GM19468 (cell line): ENCODE results near the gene MYO3B.
"Not testable (repeated sequence)": the region's sequence is repeated elsewhere in the genome, so short reads cannot be mapped to it uniquely, and the experiment has no call there.

Source experiments
- ATAC-seq: cut with Tn5 transposase; IDR thresholded peaks from one replicate; pipeline ENCODE4 v1.9.1; 2021; ENCODE audit warnings: mild to moderate bottlenecking, moderate library complexity, moderate number of reproducible peaks; ENCODE audit not compliant: unreplicated experiment; ENCODE audit errors: extremely low read depth

The MYO3B gene

DNA sequence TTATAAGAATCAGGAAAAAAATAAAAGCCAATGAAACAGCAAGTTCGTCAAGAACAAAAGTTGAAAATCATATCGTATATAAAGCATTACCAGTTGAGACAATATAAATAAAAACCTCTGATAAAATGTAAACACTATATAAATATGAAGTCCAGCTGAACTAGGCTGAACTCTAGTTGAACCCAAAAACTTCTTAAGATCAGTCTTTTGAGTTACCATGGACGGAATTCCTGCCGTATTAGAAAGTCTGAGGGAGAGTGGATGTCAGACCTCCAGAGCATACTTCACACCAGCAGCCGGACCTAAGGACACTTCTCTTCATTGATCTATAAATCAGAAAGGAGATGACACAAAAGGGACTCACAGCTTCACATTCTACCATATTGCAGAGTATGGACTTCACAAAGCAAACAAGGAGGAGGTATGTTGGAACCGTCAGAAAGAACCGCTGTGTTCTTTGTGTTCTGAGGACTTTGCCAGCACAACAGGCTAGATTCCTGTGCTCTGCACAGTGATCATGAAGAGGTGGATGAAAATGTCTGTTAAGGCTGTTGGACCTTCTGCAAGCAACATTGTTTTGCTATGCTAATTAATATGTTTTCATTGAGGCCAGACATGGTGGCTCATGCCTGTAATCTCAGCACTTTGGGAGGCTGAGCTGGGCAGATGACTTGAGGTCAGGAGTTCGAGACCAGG lies 469.9 kb downstream of the MYO3B start:
- no peak for ATAC-seq

DNA sequence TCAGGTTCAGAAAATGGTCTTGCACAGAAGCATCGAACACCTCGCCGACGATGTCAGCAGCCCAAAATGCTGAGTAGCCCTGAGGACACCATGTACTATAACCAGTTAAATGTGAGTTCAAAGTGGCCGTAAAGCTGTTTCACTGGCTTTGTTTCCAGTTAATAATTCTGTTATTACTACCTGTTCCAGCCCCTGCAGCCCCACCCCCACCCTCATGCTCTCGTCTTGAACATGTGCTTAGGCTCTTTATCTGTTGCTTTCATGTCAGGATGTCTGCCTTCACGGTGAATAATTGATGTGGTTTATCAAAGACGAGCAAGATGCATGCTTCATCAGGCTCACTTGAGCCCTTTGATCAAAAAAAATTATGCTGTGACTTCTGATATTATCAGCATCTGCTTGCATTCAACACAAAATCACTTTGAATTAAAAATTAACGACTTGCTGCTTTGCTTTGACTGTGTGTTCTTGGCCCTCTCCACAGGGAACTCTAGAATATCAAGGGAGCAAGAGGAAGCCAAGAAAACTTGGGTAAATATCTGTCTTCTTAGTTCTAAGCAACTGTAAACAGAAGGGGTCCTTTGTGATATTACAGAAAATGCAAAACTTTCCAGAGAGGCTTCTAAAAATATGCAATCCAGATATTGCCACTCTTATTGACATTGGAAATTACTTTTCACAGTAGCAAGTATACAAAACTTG lies 473.8 kb downstream of the MYO3B start:
- no peak for ATAC-seq

DNA sequence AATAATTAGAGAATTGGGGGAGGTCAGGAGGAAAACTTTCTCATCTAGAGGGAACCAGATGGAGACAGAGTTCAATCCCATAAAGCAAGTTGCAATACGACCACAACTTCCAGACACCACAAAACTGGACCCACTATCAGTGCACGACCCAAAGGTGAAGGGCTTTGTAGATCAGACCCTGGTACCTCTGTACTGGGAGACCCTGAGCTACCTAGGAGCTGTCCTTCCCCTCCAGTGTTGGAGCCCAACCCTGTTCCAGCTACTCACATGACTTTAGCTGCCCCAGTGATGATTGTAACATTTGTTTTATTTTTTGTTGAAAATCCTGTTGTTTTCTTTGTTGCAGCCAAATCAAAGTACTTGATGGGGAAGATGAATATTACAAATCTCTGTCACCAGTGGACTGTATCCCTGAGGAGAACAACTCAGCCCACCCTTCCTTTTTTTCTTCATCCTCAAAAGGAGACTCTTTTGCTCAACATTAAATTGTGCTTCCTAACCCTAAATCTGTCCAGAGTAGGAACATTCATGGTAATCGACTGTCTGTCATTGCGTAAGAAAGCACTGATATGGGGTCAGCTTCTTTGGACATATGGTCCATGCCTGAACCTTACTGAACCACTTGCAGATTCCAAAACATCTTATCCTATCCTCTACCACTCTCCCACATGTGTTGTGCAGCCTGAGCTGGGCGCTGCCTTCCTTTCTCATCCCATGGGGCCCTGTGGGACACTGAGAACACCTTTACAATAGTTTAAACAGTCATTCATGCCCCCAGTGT lies 474.9 kb downstream of the MYO3B start:
- ATAC-seq, result no peak

DNA sequence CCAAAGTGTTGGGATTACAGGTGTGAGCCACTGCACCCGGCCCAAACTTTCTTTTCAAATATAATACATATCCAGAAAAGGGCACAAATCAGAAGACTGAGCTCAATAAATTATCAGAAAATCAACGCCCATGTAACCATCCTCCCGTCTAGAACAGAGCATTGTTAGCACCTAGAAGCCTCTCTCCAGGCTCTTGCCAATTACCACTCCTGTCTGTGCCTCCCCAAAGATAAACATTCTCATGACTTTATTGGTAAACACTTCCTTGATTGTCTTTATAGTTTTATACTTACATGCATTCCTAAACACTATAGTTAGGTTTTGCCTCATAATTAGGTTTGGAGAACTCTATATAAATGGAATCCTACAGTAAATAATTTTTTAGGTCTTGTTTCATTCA lies 478.7 kb downstream of the MYO3B start:
- no peak for ATAC-seq

DNA sequence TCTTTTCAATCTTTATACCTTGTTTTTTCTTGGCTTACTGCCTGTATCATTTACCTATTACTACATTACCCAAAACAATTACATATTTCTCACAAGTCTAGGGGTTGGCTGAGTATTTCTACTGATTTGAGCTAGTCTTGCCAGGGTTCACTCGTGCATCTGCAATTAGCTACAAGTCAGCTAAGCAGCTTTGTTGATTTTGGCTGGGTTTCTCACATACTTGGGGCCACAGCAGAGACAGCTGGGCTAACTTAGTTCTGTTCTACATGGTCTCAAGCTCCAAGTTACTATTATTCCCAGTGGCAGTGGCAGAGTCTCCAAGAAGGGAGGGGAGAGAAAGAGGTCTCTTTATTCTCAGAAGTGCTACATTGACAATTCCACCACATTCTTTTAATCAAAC lies 482.5 kb downstream of the MYO3B start:
- ATAC-seq, result no peak

DNA sequence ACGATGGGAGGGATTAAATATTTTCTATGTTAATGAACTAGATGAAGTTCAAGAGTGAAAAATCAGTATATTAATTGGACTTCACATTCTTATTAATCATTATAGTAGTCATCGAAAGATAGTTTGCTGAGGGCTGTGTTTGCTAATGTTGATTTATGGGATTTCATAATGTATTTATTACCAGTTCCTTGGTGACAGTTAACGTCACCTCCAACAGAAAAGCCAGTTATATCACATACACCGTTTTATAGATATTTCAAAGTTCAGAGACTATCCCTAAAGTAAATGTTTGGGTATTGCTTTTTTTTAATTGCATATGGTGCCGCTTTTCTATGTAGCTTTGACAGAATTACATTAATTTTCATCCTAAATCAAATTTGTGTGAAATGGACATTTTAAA lies 487.8 kb downstream of the MYO3B start:
- ATAC-seq, result no peak

DNA sequence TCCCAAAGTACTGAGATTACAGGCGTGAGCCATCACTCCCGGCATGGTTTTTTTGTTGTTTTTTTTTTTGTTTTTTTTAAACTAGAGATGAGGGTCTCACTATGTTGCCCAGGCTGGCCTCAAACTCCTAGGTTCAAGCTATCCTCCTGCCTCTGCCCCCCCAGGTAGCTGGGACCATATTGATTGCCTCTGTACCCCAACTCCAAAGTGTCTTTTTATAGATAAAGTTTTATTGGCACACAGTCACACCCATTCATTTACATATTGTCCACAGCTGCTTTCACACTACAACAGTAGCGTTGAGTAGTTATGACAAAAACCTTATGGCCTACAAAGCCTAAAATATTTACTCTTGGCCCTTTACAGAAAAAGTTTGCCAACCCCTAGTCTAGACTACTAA lies 492.0 kb downstream of the MYO3B start:
- ATAC-seq, result no peak

DNA sequence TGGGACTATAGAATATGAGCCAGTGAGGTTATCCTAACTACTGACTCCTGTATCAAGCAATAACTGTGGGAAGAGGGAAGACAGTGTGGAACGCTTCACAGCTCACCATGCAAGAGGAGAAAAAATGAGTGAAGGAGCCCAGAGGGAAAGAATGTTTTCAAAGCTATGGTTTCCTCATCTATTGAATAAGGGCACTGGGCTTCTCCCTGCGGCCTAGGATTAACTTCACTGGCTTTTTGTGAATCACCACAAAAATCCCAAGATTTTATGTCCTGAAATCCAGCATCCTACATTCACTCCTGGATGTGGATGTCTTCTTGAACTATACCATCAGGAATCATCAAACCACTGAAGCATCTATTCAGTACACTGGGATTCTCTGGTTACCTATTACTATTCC lies 492.7 kb downstream of the MYO3B start:
- ATAC-seq, result no peak

DNA sequence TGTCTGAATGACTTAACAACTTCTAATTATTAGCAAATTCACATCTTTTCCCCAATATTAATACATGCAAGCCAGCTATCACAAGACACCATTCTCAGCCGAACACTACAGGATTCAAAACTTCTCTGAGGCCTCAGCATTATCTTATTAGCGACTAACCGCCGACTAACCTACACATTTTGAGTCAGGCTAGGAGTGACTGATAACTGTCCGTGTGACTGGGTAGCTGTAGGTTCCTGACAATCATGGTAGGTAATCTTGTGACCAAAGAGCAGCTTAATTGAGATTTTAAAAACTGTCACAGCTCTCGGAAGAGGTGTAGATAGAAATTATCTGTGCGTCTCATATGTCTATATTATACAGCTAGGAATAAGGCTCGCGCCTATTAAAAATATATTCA lies 493.1 kb downstream of the MYO3B start:
- no peak for ATAC-seq

DNA sequence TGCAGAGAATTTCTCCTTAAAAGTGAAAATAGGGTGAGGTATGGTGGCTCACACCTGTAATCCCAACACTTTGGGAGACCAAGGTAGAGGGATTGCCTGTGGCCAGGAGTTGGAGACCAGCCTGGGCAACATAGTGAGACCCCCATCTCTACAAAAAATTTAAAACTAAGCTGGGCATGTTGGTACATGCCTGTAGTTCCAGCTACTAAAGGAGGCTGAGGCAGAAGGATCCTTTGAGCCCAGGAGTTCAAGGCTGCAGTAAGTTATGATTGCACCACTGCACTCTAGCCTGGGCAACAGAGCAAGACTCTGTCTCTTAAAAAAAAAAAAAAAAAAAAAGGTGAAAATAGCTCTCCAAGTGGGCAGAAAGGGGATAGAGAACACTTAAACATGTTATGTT lies 496.3 kb downstream of the MYO3B start:
- ATAC-seq, result not testable (repeated sequence)

DNA sequence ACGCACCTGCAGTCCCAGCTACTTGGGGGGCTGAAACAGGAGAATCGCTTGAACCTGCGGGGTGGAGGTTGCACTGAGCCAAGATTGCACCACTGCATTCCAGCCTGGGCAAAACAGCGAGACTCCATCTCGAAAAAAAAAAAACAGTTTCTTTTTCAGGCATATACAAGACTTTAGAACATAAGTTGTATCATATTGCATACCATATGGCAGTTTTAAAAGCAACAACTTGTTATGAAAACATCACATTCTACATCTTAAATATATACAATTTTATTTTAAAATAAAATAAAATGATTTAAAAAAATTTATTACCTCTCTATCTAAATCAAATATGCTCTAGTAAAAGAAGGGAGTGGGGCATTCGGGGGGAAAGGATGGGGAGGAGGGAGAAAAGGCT lies 497.8 kb downstream of the MYO3B start:
- no peak for ATAC-seq

DNA sequence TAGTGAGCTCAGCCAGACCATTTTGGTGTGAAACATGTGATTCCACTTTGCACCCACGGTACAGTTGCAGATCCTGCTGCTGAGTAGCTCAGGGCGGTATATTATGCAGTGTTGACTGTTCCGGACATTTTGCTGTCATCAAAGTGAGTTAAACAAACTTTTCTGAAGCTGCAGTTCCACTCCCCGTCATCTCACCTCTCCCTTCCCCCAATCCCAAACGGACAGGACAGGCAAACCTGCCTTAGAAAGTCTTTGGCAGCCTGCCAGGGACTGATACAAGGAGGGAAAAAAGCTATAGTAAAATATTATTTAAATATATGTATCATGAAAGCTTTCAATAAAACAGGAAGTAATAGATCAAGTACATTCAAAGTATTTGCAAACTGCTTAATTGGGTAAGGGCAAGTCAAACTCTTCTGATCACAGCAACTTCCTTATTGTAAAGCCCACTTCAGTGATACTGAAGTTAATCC lies 501.7 kb downstream of the MYO3B start:
- no peak for ATAC-seq

DNA sequence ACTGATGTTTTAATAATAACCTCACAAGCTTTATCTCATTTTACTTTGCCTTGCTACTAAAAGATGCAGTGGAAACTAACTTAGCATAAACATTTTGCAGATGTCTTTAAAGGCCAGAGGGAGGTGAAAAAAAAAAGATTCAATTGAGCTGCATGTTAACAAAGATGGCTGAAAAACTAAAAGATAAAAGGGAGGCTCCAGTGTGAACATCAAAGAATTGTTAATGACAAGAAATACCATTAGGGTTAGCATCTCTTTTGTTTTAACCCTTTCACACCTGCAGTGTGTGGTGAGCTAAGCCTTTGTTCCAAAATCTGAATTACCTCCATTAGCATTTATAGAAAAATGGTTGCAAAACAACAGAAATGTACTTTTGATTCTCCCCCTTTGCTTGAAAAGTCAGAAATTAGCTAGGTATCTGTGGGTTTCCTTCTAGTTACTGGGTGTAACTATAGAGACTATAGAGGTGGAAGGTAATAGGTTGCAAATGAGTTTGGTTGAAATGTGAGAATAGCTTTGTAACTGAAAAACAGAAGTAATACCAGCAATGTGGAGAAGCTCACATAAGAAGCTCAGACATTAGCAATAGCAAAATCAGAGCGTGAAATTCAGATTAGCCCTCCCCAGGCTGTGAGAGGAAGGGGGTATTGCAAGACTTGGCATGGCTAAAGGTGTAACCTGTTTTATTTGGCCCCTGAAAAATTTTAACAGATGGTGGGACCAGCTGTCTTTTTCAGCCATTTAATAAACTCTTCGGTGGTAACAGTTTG lies 502.4 kb downstream of the MYO3B start:
- ATAC-seq, result peak; percentile 72

DNA sequence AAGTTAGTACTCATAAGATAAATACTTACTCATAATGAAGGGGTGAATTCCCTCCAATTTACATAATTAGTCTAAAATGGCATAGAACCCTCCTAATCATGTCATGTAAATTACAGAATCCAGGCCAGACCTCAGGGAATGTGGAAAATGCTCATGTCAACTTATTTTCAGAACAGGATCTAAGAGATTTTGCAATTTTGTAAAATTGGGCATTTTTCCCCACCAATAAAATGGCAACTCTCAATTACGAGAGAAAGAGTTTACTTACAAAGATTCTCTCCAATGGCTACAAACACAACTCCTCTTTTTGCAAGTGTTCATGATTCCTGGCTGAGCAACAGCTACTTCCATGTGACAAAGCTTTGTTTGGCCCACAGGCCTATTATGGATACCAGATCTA lies 503.4 kb downstream of the MYO3B start:
- no peak for ATAC-seq

DNA sequence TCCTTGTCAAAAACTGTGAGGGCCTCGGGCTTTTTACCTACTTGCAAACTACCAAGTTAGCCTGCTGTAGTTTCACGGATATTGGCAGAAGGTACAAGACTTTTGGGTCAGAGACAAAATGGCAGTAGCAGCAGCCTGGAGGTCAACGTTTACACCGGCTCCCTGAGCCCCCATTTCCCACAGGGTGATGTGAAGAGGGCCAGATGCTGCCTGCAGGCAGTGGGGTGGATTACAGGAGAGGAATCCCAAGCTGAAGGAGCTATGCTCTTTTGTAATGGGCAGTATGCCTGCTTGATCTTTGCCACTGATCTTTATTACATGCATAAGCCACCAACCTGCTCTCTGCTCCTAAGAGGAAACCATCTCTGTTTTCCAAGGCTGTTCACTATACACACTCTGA lies 507.6 kb downstream of the MYO3B start:
- ATAC-seq, result no peak

DNA sequence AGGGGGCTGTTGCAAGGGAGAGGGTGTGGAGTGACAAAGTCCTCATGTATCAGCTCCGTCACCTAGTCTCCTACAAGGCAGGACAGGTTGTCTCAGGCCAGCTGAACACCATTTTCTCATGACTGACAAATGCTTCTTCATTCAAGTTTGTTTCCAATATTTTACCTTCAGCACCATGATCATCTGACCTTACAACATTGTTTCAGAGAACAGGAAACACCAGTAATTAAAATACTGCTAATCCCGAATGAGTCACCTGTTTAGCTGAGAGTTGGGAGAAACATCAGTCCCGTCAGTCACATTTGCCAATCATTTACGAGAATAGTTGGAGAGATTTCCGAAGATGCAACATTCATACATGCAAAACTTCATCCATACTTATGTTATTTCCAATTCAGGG lies 511.5 kb downstream of the MYO3B start:
- no peak for ATAC-seq

DNA sequence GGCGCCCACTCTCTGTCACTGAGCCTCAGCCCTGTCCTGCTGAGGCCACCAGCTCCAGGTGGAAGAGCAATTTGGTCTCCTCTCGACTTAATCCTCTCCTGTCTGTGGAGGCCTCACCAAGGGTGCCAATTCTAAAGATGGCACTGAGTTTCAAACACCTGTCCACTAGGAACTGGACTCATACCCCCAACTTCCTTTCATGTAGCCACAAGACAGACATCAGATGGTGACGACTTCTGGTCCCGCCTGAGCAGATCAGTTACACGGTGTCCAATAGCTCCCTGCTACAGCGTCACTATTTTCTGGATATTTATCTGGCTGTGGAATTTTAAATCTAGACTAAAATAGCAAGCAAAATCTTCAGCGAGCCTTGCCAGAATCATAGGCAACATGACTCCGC lies 512.7 kb downstream of the MYO3B start:
- ATAC-seq, result no peak

DNA sequence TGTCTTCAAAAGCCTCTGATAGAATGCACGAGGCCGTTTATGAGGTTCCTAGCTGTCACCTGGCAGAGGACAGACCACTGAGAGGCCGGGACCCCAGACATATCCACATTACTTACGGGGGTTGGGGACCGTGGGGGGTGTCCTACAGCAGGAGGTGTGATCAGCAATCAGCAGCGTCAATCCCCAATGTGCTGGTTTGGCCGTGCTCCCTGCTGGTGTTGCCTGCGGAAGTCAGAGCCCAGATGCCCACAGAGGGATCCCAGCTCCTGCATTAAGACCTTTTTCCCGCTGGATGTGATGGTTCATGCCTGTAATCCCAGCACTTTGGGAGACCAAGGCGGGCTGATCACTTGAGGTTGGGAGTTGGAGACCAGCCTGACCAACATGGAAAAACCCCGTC lies 516.4 kb downstream of the MYO3B start:
- ATAC-seq, result no peak

DNA sequence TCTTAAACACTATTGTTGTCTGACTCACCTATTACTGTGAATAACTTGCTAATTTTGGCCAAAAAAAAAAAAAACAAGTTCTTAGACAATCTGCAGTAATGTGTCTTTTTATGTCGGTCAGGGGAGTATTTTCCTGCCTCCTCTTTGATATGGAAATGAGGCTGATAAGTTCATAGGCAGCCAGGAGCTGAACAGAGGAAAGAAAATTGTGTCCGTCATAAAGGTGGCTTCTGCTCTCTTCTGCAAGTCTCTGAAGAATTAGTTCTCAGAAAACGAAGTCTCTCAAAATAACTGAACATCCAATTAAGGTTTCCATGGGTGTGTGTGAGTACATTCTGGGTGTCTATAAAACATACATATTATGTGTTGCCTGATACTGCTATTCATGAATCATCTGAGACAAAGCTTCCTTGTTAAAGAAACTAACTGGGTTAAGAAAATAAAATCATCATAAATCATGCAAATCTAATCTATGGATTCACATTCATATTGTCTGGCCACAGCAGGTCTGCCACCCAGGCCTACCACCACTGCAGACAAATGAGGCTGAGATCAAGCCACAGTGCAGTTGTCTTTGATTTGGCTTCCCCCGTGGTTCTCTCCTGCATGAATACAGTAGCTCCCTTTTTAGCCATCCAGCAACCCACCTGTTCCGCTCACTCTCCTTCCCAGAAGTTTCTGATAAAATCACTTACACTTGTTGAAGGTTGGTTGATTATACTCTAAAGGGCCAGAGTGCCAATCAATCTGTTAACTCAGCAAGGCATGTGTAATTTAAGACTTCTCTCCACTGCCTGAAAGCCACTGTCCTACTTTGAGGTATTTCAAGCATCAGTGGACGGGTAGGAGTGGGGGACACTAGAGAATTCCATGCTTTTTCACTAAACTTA lies 517.8 kb downstream of the MYO3B start:
- no peak for ATAC-seq

DNA sequence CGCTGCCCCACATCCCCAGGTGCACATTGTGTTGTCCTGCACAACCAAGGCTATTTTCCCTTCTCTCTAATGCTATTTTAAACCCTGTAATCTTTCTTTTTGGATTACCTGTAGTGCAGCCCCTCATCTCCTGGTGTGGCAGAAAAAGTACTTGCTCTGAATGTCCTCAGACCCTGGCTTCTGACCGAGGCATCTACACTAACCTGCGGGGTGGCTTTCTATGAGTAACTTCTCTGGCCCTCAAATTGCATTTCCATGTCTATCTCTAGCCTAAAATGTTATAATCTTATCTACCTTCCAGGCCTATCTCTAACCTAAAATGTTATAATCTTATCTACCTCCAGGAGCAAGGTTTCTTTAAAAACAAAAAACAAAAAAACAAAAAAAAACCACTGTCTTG lies 519.0 kb downstream of the MYO3B start:
- ATAC-seq, result no peak
